Inflammatory macrophage treated with lipopolysaccharide for 1 hour (primary cell): ENCODE results near the gene AGRN.
"Not testable (repeated sequence)": the region's sequence is repeated elsewhere in the genome, so short reads cannot be mapped to it uniquely, and the experiment has no call there.

Source experiments
- DNase-seq, 2 donors: peaks; one replicate each; pipeline ENCODE4 v3.0.0-alpha.2; 2020 to 2022

Gene AGRN

DNA sequence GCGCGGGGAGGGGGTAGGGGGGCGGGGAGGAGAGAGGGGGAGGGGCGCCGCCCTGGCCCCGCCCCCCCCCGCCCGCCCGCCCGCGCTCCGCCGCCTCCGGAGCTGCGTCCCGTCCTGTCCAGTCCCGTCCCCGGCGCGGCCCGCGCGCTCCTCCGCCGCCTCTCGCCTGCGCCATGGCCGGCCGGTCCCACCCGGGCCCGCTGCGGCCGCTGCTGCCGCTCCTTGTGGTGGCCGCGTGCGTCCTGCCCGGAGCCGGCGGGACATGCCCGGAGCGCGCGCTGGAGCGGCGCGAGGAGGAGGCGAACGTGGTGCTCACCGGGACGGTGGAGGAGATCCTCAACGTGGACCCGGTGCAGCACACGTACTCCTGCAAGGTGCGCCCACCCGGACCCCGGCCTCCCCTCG, at the start of gene AGRN:
Gene AGRN, plus strand, starts transcription at position 121 of the 405 bp plus-strand sequence. Its CDS starts 53 bp downstream, at position 174.
- DNase-seq: no peak

DNA sequence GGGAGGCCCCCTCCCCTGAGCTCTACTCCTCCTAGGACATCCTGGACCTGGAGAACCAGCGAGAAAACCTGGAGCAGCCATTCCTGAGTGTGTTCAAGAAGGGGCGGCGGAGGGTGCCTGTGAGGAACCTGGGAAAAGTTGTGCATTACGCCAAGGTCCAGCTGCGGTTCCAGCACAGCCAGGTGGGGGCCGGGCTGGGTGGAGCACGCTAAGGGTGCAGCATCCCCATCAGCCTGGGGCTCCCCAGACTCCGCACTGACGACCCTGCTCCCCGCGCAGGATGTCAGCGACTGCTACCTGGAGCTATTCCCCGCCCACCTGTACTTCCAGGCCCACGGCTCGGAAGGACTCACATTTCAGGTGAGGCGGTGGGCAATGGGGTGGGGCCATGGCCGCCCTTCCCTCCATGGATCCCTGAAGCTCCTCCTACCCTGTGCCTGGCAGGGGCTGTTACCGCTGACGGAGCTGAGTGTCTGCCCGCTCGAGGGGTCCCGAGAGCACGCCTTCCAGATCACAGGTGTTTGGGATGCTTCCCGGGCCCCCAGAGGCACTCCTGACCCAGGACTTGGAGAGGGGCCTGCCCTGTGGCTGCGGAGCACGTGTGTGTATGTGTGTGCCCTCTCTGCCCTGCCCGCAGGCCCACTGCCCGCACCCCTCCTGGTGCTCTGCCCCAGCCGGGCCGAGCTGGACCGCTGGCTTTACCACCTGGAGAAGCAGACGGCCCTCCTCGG, 49.5 kb upstream of the AGRN start:
- no peak for DNase-seq

DNA sequence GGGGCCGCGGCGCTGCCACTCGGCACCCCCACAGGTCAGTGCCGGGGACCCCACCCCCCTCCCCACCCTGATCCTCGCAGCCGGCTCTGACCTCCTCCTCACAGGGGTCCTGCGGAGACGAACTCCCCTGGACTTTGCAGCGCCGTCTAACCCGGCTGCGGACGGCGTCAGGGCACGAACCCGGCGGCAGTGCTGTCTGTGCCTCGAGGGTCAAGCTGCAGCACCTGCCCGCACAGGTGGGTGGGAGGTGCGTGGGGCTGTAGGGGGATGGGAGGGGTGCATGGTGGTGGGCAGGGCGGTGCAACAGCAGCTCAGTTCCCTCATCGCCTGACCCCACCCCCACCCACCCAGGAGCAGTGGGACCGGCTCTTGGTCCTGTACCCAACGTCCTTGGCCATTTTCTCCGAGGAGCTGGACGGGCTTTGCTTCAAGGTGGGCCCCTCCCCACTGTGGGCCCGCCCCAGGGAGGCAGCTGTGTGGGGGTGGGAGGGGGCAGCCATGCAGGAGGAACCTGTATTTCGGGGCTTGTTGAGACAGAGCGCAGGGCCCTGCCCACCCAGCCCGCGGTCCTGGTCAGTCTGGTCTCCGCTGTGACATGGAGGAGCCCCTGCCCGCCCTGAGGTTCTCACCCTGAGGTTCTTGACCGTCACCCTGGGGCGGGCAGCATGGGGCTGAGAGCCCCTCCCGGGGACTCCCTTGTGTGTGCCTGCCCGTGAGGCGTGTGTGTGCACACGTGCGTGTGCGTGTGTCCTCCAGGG, 48.8 kb upstream of the AGRN start:
- DNase-seq: no peak

DNA sequence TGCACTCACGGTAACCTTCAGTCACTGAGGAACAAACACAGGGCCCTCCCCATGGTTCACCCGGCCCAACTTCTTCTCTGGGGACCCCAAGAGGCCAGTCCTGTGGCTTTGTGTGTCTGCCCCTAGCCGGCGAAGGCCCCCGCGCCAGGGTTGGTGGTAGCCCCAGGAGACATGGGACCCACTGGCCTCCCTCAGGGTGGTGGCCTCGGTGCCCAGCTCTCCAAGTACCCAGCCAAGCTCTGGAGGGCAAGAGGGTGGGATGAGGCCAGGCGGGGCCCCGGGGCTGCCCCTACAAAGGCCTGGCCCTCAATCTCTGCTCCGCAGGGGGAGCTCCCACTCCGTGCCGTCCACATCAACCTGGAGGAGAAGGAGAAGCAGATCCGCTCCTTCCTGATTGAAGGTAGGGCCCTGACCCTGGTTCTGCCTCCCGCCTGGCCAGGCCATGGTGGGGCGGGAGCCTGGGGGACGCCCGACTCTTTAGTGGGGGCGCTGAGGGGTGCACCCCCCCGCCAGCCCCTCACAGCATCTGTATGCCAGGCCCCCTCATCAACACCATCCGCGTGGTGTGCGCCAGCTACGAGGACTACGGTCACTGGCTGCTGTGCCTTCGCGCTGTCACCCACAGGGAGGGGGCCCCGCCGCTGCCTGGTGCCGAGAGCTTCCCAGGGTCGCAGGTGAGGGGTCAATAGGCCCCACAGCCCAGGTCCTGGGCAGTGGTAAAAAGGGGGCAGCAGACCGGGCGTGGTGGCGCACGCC, 48.0 kb upstream of the AGRN start:
- no peak for DNase-seq

DNA sequence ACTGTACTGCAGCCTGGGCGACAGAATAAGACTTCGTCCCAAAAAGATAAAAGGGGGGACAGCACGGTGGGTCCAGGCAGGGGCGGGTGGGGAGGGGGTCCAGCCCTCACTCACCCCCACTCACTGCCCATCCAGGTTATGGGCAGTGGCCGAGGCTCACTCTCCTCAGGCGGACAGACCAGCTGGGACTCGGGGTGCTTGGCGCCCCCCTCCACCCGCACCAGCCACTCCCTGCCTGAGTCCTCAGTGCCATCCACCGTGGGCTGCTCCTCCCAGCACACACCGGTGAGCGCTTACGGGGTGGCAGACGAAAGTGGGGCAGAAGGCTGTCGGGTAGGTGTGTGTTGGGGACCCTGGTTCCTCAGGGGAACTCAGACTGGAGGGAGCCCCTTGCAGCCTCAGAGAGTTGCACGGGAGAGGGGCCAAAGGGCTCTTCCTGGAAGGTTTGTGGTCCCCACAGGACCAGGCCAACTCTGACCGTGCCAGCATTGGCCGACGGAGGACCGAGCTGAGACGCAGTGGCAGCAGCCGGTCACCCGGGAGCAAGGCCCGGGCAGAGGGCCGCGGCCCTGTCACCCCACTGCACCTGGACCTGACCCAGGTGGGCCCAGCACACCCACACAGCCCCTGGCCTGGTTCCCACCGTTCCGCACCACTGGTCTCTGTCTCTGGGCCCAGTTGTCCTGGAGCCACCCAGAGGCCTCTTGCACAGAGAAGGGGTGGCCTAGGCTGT, 47.0 kb upstream of the AGRN start:
- DNase-seq: no peak

DNA sequence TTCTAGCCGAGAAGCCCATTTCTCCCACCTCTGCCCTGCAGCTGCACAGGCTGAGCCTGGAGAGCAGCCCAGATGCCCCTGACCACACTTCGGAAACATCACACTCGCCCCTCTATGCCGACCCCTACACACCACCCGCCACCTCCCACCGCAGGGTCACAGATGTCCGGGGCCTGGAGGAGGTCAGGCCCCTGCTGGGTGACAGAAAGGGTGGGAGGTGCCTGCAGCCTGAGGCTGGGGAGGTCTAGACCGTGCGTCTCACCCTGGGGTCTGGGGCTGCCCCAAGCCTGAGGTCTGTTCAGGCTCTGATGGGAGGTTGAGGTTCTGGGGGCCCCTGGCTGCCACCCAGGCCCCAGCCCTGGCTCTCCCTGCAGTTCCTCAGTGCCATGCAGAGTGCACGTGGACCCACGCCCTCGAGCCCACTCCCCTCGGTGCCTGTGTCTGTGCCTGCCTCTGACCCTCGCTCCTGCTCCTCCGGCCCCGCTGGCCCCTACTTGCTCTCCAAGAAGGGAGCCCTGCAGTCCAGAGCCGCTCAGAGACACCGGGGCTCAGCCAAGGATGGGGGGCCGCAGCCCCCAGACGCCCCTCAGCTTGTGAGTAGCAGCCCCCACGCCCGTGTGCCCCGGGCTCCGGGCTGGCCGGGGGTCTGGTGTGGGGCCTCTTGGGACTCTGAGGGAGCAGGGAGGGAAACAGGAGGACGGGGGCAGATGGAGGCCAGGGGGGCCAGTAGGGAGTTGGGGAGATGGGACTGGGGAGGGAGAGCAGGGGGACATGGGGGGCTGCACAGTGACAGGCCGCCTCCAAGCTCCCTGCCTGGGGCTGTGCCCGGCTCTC, 46.2 kb upstream of the AGRN start:
- no peak for DNase-seq

DNA sequence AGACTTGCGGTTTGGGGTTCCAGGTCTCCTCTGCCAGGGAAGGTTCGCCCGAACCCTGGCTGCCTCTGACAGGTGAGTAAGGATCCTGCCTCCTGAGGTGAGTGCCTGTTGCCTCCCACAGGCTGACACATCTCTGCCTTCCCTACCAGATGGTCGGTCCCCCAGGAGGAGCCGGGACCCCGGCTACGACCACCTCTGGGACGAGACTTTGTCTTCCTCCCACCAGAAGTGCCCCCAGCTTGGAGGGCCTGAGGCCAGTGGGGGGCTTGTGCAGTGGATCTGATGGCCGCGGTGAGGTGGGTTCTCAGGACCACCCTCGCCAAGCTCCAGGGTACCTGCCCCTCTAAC, 45.7 kb upstream of the AGRN start:
- DNase-seq: no peak

DNA sequence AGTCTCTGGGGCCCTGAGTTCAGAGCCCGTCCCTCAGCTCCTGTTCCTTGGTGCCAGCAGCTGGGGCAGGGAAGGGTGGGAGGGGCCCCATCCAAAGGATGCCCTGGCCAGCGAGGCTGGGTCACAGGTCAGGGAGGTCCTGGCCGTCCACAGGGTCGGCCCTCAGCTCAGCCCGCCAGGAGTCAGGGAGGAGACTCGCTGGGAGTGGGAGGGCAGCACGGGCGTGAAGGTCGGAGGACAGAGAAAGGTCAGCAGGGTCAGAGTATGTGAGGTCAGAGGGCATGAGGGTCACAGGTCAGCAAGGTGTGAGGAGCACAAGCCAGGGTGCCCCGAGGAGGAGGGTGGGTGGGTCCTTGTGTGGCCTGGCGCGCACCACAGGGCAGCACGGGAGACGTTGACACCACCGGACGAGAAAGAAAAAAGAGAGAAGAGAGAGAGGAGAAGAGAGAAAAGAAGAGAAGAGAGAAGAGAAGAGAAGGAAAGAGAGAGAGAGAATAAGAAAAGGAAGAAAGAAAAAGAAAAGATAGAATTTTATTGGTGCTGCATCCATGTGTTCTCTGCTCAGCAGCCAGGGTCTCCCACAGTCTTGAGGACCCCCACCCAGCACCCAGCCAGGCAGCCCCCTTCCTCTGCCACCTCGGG, 45.1 kb upstream of the AGRN start:
- no peak for DNase-seq

DNA sequence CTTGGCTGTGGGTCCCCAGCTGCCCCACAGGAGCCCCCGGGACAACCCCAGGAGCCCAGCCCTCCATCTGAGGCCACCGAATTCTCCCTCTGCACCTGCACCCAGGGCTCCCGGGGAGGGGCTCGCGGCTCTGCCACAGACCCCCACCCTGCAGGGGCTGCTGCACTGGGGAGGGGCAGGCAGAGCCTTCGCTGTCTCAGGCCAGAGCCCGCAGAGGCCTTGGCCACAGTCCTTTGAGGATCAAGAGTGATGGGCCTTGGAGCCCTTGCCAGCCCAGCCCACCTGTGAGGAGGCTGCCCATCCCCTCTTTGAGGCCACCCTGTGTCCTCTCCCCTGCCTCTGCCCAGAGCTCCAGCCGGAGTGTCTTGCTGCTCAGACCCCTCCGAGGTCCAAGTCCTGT, 44.6 kb upstream of the AGRN start:
- no peak for DNase-seq

DNA sequence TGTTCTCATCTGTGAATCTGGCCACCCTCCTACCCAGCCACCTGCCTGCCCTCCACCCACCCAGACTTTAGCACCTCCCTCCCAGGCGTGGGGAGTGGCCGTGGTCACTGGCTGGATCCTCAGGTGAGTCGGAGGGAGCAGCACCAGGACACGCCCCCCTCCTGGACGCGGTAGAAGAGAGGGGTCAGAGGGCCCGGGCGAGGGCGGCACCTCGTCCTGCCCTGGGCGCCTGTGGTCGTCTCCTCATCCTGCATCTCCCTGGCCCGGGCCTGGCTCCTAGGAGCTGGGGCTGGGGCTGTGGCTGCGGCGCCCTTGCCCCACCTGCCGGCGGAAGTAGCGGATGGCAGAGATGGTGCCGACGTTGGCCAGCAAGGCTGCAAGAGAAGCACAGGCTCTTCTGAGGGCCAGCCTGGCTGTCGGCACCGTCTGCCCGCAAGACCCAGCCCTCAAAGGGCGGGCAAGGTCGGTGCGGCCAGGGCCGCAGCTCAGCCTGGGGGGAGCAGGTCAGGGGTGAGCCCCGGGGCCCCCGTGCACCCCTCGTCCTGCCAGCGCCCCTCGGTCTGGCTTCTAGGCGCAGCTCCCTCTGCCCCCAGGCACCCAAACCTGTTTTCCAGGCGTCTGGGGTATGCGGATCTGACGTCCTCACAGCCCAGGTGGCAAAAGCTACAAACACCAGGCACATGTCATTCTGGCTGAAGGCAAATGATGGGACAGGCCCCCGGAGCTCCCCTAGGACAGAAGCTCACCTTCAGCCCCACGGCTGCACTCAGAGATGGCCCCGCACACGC, 43.8 kb upstream of the AGRN start:
- peak; percentile 38 to 62 for DNase-seq

DNA sequence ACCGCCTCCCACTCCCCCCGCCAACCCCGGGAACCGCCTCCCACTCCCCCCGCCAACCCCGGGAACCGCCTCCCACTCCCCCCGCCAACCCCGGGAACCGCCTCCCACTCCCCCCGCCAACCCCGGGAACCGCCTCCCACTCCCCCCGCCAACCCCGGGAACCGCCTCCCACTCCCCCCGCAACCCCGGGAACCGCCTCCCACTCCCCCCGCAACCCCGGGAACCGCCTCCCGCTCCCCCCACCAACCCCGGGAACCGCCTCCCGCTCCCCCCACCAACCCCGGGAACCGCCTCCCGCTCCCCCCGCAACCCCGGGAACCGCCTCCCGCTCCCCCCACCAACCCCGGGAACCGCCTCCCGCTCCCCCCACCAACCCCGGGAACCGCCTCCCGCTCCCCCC, 43.1 kb upstream of the AGRN start:
- DNase-seq: not testable (repeated sequence)

DNA sequence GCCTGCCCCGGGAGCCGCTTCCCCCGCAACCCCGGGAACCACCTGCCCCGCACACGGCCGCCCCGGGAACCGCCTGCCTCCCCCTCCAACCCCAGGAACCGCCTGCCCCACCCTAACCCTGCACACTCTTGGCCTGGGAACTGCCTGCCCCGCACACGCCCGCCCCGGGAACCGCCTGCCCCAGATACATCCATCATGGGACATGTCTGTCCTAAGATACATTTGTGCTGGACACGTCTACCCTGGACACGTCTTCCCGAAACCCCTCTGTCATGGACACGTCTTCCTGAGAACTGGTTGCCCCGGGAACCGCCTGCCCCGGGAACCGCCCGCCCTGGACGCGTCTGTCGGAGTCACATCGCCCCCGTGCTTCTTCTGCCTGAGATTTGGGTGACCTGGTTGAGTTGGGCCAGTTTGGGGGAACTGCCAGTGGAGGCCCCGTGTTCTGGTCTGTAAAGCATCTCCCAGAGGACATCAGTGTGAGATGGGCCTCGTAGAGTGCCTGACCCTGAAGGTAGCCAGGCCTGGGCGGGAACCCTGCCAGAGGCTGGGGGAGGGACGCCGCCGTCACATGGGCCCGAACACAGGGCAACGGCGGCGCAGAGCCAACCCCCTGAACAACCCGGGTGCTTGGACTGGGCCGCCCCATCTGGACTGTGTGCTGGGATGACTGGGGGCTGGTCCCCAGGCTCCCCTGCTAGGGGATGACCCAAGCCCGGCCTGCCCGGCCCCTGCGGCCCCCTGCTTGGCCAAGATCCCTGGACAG, 41.7 kb upstream of the AGRN start:
- DNase-seq: no peak

DNA sequence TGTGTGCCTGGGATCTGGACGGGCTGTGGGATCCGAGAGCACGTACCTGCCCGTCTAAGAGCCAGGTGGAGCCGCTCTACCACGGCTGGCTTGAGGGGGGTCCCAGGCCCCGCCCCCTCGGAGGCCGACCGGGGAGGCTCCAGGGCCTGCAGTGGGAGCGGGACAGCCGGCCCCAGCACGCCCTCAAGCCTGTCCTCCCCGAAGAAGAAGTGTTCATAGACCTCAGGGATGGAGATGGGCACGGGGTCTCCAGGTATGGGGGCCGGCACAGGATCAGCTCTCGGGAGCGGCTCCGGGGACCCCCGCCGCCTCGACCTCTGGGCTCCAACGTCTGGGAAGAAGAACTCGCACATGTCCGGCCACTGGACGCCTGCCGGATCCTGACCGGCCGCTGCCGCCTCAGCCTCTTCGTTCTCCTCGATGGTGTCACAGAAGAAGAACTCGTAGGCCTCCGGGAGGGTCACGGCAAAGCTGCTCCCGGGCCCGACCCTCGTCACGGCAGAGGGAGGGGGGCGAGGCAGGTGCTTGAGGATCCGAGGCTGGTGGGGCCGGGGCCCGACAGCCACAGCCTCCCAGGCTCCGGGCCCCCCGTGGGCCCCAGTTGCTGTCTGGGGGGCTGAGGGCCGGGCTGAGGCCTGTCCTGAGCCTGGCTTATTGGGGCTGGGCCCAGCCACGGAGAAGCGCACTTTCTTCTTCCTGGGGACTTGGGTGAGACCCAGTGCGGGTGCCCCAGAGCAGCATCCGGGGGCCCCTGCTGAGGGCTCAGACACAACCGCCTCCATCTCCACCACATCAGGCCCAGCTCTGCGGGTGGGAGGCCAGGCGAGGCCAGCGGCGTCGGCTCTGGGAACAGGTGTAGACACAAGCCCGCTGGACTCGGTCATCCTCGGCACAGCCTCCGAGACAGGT, 40.8 kb upstream of the AGRN start:
- DNase-seq: no peak

DNA sequence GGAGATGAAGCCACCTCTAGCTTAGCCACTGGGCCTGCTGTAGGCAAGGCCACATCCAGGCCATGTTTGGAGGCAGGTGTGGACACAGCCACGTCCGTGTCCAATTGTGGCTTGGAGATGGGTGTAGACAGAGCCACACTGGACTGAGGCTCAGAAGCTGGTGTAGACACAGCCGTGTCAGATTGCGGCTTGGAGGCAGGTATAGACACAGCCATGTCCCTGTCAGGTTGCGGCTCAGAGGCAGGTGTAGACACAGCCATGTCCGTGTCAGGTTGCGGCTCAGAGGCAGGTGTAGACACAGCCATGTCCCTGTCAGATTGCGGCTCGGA, 40.2 kb upstream of the AGRN start:
- DNase-seq: no peak

DNA sequence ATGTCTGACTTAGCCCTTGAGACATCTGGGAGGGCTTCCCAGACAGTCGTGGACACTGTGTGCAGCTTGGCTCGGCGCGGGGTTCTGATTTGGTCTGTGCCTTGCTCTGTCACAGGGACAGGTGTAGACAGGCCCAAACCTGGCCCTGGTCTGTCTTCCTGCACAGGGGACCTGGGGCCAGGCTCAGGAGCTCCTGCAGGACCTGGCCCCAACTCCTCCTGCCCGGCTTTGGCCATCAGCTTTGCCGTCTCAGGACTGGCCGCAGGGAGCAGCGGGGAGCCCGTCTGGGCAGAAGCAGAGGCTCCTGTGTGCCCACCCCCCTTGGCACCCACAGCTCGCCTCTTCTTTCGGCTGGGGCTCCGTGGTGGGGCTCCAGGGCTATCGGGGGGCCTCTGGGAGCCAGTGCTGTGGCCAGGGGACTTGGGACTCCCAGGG, 39.8 kb upstream of the AGRN start:
- DNase-seq: no peak

DNA sequence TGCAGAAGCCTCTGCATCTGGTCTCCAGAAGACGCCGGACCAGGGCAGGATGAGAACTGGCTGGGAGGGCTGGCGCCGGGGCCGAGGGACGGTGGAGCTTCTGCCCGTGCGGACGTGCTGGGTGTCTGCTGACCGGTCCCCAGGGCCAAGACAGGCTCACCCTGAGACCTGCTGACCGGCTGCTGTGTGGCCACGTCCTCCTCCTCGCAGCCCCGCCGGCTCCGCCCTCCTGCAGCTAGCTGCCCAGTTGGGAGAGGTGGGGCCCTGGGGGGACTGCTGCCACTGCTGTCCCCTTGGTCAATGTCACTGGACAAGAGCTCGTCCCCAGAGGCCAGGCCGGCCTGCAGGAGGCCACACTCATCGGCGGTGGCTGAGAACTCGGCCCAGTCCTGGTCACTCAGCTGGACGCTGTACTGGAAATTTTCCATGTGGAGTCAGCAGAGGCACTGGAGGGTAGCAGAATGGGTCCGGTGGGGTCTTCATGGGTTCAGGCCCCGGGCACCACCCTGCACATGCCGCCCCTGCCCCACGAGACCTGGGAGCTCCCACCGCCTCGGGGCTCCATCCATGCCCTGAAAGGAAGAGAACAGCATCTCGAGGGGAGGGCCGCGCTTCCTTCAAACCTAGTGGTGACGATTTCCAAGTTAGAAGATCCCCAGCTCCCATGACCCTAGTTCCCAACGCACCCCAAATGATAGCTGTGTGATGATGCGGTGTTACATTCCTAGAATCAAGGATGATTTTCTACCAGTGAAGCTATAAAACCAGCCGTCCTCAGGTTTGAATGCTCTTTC, 39.1 kb upstream of the AGRN start:
- no peak for DNase-seq

DNA sequence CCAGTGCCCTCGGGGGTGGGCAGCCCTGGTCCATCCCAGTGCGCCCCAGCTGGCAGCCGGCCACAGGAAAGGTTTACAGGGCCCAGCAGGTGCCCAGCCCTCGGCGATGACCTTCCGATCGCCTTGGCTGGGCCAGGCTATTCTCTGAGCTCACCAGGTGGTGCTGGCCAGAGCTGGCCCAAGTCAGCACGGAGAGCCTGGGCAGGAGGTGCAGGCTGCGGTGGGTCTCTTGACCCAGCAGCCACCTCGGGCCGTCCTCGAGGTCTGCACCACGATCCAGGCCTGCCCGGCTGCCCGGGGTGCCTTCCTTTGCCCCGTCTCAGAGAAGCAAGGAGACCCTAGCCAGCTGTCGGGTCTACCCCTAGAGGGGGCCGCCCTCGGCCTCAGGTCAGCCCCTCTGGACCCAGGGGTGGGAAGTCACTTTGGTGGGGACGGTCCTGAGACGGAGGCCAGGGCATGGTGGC, 38.4 kb upstream of the AGRN start:
- no peak for DNase-seq

DNA sequence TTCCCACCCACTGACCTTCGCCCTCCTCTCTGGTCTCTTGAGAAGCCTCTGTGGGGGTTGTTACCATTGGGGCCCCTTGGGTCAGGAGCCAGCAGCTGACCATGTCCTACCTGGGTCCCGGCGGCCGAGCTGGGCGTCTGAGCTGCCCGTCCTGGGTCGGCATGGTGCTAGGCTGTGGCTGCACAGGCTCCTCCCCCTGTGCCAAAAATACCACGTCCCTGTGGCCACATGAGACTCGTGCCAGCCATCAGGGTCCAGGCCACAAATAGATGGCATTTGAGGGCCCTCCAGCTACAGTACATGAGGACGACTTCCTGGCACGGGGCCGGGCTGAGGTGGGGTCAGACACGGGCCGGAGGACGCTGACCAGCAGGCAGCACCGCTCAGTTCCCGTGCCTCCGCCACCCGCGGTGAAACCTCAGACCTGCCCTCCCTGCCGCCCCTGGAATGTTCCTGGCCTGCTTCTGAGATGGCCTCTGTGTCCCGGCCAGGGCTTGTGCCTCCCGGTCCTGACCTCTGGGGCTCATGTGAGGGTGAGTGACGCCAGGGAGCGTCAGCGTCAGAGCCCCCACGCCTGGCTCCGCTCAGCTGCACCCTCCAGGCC, 37.9 kb upstream of the AGRN start, which contains the start of gene PERM1:
Gene PERM1, minus strand, starts transcription at position 139 of the 604 bp plus-strand sequence. CDS start 1,064 bp downstream, outside the sequence.
- DNase-seq: no peak
